HL-60 (cell line): Measurements from ENCODE around the gene ITPKC.
A peak's percentile ranks its signal among the peaks of the same experiment; 100 is the strongest.

Experiments used
- DNase-seq, 2 experiments: peaks; one replicate each; pipeline ENCODE4 v3.0.0-alpha.2; 2010 to 2020; ENCODE audit warnings: low read depth in 1 of 2, low spot score in 1 of 2
- H3K27ac ChIP-seq: fragments of 250-450 bp; sonication (Bioruptor Pico); replicated peaks from 2 replicates; pipeline ENCODE4 v1.5.1; 2020; ENCODE audit warnings: mild to moderate bottlenecking, moderate library complexity
- H3K27me3 ChIP-seq: fragments of 250-450 bp; sonication (Bioruptor Pico); 2 replicates; pipeline ENCODE4 v1.5.1; 2021; ENCODE audit warnings: mild to moderate bottlenecking, moderate library complexity; ENCODE audit not compliant: insufficient read depth, poor library complexity, severe bottlenecking
- H3K4me3 ChIP-seq: replicated peaks from 2 replicates; pipeline ENCODE4 v1.5.1; 2011; ENCODE audit warnings: mild to moderate bottlenecking, control low read depth, low read length; ENCODE audit not compliant: insufficient read depth
- CTCF ChIP-seq: IDR thresholded peaks from one replicate; pipeline ENCODE4 v1.5.1; 2011; ENCODE audit warnings: low read length, control low read depth, inconsistent platforms; ENCODE audit not compliant: insufficient read depth
- GABPA ChIP-seq: IDR thresholded peaks from 2 replicates; pipeline ENCODE4 v1.6.1; 2012; ENCODE audit warnings: low read depth
- POLR2AphosphoS5 ChIP-seq: IDR thresholded peaks from 2 replicates; pipeline ENCODE4 v1.6.1; 2012; ENCODE audit warnings: low read depth
- REST ChIP-seq: IDR thresholded peaks from 2 replicates; pipeline ENCODE4 v1.6.1; 2012; ENCODE audit warnings: low read depth; ENCODE audit not compliant: insufficient replicate concordance
- SPI1 ChIP-seq: IDR thresholded peaks from 2 replicates; pipeline ENCODE4 v1.6.1; 2012; ENCODE audit warnings: low read depth, mild to moderate bottlenecking, borderline replicate concordance

ITPKC gene

GRCh38 chr19:40688309-40688708 is 28.6 kb upstream of the ITPKC start:
- Histone ChIP-seq H3K27ac (no peak overlapping the region), H3K27me3 (no peaks in the 10 kb centered on the region), H3K4me3 (no peak overlapping the region)
- no peak for DNase-seq
- TF ChIP-seq POLR2AphosphoS5 = no peak
- no peak for TF ChIP-seq CTCF
- TF ChIP-seq REST = no peak
- TF ChIP-seq GABPA = no peak
- no peak for TF ChIP-seq SPI1

GRCh38 chr19:40688987-40689338 is 27.9 kb upstream of the ITPKC start:
- Histone ChIP-seq H3K4me3 (no peak overlapping the region), H3K27ac (no peak overlapping the region), H3K27me3 (no peaks in the 10 kb centered on the region)
- DNase-seq = no peak
- TF ChIP-seq REST (no peak), SPI1 (no peak), GABPA (no peak), POLR2AphosphoS5 (no peak), CTCF (no peak)

- peak; percentile 25 to 40 for DNase-seq
- TF ChIP-seq REST (no peak), POLR2AphosphoS5 (no peak), GABPA (no peak), SPI1 (no peak), CTCF (no peak)
- Histone ChIP-seq H3K27me3 (no peaks in the 10 kb centered on the region), H3K4me3 (no peak overlapping the region), H3K27ac (no peak overlapping the region)
Observed at GRCh38 chr19:40689339-40690049, 27.4 kb upstream of the ITPKC start.
